HG03571 (cell line): Measurements from ENCODE around the gene TOM1L2.
"Not testable (repeated sequence)": the region's sequence is repeated elsewhere in the genome, so short reads cannot be mapped to it uniquely, and the experiment has no call there.

Source experiments
- ATAC-seq: cut with Tn5 transposase; IDR thresholded peaks from one replicate; pipeline ENCODE4 v1.9.1; 2021; ENCODE audit not compliant: unreplicated experiment

Gene TOM1L2

DNA sequence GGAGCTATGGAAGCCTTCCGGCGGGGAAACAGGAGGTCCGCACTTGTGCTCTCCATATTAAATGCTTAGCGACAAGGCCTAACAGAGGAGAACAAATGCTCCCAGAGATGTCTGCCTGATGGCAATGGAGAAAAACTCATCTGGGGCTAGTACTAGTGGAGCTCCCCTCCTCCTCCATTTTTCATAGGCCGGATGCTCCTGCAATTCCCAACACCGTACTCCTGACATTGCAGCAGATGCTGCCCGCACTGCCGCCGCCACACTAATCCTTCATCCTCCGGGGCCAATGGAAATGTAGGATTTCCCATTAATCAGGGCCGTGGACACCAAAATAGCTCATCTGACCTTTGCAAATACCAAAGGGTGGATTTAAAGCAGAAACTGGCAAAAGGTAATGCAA, 27.5 kb downstream of the TOM1L2 start:
- ATAC-seq: no peak

DNA sequence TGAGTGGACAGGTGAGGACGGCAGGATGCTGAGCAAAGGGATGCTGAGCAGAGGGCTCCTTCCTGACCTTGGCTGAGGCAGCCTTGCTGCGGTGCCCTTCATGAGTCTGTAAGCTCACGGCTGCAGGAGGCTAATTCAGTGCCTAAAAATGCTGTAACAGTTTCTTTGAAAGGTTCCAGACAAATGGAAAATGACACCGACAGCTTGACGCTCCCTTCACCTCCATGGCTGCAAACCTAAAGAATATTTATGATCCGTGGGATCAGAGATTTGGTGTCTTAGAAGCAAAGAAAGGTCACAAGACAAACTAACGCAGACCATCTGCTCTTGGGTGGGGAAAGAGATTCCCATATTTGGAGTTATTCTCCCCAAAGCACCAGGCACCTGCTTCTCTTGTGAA, 28.0 kb downstream of the TOM1L2 start:
- ATAC-seq: no peak

DNA sequence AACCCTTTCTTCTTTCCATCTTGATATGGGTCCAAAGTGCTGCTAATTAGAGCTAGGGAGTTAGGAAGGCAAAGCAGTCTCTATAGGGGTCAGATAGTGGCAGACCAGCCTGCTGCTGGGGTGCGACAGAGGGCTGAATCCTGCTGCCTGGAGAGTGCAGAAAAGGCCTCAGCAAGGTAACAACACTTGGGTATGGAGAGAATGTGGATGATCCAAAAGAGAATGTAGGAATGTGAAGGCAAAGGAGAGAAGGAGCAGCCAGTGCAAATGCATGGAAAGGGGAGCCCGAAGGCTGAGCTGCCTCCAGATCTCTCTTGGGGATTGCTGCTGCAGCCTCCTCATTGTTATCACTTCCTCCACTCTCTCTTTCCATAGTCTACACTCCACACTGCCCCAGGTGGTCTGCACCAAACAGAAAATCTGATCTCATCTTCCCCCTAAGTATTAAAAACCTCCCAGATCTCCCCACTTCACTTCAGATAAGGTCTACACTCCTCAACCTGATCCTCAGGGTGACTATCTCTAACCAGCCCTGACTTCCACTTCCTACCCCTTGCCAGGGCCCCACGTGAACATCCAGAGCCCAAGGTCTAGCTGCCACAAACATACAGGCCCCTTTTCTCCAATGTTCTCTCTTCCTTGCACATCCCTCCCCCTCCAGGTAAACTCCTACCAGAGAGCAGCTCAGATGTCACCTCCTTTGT, 28.8 kb downstream of the TOM1L2 start:
- ATAC-seq: no peak

DNA sequence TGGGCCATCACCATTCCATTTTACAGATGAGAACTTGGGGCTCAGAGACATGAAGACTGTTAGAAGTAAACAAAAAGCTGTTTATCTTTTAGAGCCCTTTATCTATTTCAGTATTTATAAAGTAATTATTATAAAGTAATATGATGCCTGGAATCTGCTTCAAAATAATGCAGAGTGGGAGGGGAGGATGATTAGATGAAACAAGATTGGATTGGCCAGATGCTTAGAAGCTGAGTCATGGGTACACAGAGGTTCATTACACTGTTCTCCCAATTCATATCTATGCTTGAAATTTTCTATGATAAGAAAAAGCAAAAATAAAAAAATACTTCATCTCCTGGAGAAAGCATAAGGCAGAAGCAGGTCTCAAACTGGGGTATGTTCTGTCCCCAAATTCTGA, 29.4 kb downstream of the TOM1L2 start:
- no peak for ATAC-seq

DNA sequence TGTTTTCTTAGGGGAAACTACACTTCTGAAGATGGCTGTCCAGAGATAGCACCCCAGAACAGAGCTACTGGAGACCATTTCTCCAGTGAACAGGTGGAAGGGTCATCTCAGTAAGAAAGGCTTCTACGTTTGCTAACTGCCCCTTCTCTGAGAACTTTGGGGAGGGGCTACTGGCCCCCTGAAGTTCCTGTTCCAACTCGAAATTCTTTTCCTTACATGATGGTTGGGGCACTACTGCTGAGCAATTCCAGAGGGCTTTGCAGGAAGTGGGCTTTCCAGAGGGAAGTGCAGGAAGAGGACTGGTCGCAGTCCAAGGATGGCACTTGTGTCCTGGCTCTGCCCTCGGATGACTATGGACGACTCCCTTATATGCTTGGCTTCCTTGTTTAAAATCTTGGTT, 31.2 kb downstream of the TOM1L2 start:
- ATAC-seq: no peak

DNA sequence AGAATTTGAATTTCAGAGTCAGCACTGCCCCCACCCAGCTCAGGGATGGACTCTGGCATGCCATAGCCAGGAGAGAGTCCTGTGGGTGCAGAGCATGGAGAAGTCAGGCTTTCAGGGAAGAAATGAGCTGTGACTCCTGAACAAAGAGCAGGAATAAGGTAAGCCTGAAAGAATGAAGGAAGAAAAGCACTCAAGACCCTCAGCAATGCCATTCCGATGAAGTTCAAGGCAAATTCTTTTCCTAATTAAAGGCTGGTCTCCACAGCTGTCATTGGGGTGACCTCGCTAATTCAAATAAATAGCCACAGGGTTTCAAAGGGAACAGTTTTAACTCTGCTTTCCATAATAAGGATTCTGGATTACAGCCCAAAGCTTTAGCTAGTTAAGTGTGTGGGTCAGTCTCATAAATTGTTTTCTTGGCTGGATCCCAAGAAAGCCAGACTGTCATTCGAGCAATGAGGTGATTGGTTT, 31.7 kb downstream of the TOM1L2 start:
- ATAC-seq: no peak

DNA sequence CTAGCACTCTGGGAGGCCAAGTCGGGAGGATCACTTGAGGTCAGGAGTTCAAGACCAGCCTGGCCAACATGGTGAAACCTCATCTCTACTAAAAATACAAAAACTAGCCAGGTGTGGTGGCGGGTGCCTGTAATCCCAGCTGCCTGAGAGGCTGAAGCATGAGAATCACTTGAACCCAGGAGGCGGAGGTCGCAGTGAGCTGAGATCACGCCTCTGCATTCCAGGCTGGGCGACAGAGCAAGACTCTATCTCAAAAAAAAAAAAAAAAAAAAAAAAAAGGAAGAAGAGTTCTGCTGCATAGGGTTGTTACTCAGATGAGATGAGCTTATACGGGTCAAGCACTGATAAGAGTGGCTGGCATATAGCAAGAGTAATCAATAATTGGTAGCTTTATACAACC, 32.3 kb downstream of the TOM1L2 start:
- not testable (repeated sequence) for ATAC-seq

DNA sequence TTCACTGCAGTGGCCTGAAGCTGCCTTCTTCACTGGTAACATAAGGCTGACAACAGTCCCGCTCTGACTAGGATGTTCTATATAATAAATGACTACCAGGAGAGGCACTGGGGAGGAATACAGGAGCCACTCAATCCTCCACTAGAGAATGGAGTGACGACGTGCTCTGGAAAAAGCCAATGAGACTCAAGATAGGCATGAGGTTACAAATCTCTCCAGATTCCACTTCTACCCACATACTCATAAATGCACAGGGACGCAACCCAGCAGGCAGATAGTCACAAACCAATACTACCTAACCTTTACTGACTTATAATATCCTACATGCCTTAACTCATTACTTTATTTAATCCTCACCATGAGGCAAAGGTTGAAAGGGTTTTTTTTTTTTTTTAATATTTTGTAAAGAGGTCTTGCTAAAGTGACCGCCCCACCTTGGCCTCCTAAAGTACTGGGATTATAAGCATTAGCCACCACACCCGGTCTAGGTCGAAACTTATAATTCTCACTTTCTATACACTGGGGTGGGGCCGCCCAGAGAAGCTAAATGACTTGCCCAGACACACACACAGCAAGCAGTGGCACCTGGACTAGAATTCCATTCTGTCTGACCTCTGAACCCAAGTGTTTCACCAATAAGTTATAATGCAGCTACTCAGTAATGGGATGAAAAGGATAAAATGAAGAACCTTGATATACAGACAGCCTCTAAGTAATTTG, 33.7 kb downstream of the TOM1L2 start:
- ATAC-seq: no peak

DNA sequence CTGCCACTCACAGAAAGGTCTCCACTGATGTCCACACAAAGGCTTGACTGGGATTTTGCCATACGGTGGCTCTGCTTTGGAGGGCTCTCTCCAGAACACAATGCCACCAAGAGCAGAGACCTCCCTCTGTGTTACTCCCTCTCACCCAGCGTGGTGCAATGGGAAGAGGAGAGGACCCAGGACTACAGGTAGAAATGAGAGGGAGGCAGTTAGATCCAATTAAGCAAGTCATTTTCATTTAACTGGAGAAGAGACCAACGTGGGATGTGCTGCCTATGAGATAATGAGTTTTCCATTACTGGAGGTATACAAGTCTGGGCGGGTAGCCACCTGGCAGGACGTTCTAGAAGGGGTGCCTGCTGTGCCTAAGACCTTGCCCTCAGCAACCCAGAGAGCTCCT, 34.2 kb downstream of the TOM1L2 start:
- ATAC-seq: no peak

DNA sequence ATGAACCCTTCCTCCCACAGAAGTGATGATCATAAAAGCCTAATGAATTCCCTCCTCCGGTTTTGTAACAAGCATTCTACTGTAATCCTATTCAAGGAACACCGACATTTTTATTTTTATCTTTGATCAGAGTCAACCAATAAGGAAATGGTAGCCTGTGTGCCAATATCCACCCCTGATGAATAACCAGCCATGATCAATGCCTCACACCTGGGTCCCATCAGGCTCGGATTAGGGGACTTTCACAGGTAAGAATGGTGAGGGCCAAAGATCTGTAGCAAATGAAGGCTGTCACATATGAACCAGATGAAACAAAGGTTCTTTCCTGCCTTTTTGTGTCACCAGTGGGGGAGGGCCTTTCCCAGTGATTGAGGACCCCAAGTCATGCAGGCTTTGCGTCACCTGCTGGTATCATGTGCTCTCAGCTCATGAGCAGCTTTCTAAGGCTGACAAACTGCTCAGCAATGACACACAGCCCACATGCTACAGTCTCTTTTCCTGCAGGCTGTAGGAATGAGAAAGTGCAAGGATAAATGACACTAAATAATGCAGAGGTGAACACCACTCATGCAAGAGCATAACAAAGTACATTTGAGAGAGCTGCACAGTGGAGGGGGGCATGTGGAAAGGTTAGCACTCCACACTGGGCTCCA, 34.9 kb downstream of the TOM1L2 start:
- ATAC-seq: no peak

DNA sequence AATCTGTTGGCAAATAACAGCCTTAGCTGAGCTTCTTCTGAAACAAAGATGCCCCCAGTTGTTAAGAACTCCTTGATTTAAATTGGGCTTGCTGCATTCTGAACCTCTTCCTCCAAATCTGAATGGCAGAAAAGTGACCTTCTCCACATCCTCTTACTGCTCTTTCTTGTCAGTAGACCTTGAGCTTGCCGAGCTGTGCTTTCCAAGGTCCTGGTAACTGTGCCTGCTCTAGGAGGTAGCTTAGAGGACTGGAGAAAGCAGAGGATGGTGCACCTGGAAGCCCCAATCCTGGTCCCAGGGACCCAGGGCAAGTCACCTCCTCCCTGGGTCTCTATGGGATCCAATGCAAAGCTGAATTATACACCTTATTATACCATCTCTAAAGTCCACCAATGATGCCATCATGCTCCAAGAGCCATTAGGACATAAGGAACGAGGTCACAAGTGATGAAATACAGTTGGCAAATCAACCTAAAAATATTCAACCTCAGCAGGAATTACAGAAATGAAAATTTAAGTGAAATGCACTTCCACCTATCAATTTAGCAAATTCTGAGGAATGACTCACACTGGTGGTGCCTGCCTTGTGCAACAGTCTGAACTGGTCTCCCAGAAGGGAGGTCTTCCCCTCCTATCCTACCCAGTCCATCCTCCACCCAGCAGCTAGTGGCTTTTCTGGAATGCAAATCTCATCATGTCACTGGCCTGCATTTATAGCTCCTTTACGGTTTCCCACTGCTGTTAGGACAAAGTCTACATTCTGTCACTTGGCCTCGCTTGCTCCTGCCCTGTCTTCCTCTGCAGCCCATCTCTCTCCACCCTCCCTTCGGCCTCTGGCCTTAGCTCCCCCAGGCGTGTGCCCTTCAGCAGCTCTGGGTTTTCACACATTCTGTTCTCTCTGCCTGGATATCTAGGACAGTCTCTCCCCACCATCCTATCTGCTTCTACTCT, 36.6 kb downstream of the TOM1L2 start:
- ATAC-seq: no peak

DNA sequence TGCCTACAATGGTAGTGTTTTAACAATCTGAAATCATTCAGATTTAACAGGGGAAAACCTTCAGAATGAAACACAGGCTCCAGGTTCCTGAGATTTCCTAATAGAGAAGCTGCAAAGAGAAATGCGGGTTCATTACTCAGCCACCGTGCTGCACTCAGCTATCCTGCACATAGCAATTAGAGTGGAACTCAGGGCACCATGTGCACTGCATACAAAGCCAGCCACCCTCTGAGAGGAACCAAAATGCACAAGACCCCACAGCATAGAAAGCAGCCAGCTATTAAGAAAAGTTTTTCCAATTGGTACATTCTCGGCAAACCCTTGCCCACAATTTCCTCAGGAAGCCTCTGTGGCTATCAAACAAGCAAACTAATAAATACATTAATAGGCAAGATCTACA, 37.4 kb downstream of the TOM1L2 start:
- no peak for ATAC-seq

DNA sequence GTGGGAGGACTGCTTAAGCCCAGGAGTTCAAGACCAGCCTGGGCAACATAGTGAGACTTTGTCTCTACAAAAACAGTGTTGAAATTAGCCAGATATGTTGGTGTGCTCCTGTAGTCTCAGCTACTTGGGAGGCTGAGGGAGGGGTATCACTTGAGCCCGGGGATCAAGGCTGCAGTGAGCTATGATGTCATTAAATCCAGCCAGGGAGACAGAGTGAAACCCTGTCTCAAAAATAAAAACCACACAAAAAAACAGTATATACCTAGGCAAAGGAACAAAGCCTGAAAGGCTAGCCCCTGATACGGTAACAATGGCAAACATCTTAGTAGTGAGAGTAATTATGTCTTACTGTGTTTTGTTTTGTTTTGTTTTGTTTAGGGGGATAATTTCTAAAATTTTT, 38.0 kb downstream of the TOM1L2 start:
- no peak for ATAC-seq

DNA sequence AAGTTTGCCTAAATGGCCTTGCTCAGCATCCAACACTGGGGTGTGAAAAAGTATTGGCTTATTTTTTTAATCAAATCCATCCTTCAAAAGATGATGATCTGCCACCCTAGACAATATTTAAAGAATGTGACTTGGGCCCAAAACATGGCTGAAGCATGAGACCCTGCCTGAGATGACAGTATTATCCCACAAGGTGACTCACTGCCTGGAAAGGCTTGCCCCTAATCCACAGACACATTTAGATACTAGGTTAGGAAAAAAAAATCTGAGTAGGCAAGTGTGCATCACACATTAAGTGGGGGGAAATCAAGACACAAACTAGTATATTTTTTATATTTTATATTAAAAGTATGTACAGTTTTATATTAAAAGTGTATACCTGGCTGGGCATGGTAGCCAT, 38.4 kb downstream of the TOM1L2 start:
- no peak for ATAC-seq

DNA sequence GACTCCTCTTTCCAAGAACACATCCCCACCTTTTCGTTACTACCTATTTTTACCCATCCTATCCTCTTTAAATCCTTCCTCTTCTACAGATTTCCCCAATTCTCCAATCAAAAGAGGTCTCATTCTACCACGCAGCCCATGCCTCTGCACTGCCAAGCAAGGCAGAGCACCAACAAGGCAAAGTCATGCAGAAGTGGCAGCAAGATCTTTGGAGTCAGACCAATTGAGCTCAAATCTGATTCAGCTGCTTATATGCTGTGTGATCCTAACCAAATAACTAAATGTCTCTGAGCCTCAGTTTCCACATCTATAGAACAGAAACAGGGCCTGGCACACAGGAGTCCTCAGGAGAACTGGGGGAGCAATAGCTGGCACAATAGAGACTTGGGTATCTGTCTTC, 41.0 kb downstream of the TOM1L2 start:
- no peak for ATAC-seq

DNA sequence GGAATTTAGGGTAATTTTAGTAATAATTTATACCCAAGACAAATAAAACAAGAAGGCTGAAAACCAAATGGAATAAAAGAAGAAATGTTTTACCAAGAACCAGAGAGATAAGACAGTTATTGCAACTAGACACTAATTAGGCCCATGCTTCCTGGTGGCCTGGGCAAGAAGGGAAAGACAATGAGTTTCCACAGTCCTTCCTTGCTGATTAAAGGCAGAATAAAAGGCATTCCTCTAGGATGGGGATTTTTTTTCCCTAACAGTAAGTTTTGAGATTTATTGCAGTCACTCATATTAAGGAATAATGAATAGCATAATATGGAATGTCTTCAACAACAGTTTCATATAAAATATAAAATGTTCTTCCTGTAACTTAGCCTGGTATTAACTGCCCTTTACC, 41.5 kb downstream of the TOM1L2 start:
- ATAC-seq: no peak

DNA sequence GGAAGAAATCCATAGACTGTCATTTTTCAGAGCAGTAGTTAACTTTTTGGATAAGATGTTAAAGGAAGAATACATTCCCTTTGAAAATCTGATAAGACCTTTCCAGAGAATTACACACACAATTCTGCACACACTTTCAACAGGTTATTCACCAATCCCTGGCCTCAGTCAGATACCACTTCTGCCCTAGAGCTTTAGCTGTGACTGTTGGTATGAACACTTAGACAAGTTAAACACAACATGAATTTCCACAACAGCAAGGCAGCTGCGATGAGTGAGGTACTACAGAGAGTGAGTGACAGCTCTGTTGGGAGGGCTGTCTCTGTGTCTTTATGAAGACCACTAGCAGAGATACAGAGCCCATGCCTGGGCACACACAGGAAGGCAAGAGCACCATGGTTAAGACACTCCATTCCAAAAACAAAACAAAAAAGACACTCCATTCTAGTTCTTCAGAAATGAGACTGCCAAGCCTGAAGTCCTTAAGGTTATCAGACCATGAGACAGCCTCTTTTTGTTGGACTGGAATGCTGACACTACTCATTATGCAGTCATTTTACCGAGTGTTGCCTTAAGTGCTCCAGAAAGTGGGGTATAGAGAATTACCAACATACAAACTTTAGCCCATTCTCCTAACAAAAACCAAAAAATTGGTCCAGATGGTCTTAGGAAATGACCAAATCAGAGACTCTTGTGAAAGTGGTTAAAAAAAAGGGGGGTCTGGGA, 42.4 kb downstream of the TOM1L2 start:
- no peak for ATAC-seq

DNA sequence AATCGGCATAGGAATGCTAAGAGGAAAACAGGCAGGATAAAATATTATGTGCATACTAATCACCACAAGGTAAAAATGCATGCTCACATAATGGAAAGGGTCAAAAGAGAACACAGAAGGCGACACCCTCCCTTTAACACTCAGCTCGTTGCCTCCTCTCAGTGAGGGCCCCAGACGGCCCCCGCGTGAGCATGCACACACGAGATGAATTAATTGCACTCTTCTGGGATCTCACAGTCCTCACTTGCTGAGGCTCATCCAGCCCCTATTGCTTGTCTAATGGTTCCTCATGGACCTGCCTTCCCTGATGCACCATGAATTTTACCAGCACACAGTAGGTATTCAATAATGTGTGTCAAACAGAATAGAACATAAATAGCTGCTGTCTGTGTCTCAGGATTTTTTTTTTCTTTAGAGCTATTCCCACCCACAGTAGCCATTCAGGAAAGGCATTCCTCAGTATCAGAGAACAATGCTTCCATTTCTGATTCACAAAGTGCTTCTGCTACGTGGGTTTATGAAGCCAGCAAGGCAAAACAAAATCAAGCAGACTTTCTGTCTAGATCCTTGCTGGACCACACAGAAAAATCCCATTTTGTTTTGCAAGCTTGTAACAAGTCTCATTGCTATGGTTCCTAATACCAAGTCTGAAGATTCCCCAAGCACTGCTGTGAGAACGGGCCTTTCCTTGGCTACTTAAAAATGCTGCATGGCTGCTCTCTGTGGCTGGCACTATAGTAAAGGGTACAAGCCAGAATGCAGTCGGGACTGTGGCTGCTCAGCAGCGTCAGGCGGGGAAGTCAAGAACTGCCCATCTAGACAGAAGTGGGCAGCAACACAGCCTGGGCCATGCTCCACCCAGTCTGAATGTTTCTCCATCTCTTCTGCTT, 43.6 kb downstream of the TOM1L2 start:
- no peak for ATAC-seq

DNA sequence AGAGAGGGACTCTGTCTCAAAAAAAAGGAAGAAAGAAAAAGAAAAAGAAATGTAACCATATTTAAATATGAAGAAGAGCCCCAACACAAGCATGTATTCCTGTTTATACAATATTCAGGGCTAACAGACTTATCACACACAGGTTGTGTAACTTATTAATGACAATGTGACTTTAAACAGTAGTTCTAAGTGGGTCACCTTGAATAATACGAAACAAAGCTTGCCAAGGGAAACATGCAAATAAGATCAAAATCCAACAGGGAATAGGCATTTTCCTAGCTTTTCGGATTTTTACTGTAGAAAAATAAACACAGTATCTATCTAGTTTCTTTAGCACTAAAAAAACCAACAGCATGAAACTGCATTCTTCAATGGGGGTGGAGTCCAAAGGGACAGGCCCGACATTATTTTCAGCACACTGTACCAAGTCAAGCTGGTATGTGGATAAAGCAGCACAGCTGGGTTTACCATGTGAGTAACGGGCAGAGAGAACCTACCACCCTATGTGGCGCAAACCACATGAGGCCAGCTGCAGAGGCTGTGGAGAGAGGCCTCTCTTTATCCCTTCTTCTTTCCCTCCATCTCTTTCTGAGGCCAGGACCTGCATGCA, 45.3 kb downstream of the TOM1L2 start:
- ATAC-seq: no peak
